H1 (cell line): ENCODE data around the gene MKLN1. TPM values are rescaled to one million over a fixed set of nuclear protein-coding genes. Genes with fewer than 3 reads are reported as not detected.

Experiments used
- CTCF ChIA-PET: fragments of 300-600 bp; sonication (Branson Sonifier 250); formaldehyde crosslinking; loops from one replicate; lab custom pipeline; 2021; ENCODE audit not compliant: partially characterized antibody; lab: Charles Lee
- POLR2A ChIA-PET: fragments of 300-600 bp; sonication (Branson Sonifier 250); formaldehyde crosslinking; loops from one replicate; lab custom pipeline; 2021; ENCODE audit warnings: inconsistent platforms; ENCODE audit not compliant: partially characterized antibody; lab: Charles Lee
- DNase-seq, 2 experiments: peaks; one replicate each; pipeline versions ENCODE4 v3.0.0 to v3.0.0-alpha.2; 2010 to 2022; ENCODE audit warnings: low spot score in 2 of 2, low read depth in 1 of 2, mixed read lengths in 1 of 2
- FAIRE-seq: peaks from 2 replicates; lab custom pipeline; 2011; peaks lifted over from hg19 to GRCh38; lab: Jason Lieb, UNC
- H2AFZ ChIP-seq: 2 replicates; pipeline ENCODE4 v1.8.1; 2012; ENCODE audit warnings: low read length, inconsistent platforms
- H2AK5ac ChIP-seq: 2 replicates; pipeline ENCODE4 v1.6.1; 2013; ENCODE audit warnings: low read depth, low read length
- H2BK120ac ChIP-seq: replicated peaks from 2 replicates; pipeline ENCODE3; 2013; ENCODE audit warnings: low read depth, low read length, inconsistent platforms
- H2BK12ac ChIP-seq: 2 replicates; pipeline ENCODE4 v1.6.1; 2013; ENCODE audit warnings: low read depth, low read length
- H2BK15ac ChIP-seq: 2 replicates; pipeline ENCODE4 v1.6.1; 2013; ENCODE audit warnings: low read length
- H2BK20ac ChIP-seq: 2 replicates; pipeline ENCODE4 v1.6.1; 2013; ENCODE audit warnings: low read length
- H2BK5ac ChIP-seq: 2 replicates; pipeline ENCODE4 v1.6.1; 2013; ENCODE audit warnings: low read depth, low read length
- H3K14ac ChIP-seq: 2 replicates; pipeline ENCODE4 v1.6.1; 2013; ENCODE audit warnings: inconsistent platforms; ENCODE audit not compliant: insufficient read length
- H3K18ac ChIP-seq: 2 replicates; pipeline ENCODE4 v1.6.1; 2013; ENCODE audit warnings: low read length; ENCODE audit errors: extremely low read depth
- H3K23ac ChIP-seq: 2 replicates; pipeline ENCODE4 v1.6.1; 2013; ENCODE audit warnings: inconsistent platforms; ENCODE audit not compliant: insufficient read length
- H3K23me2 ChIP-seq: 2 replicates; pipeline ENCODE4 v1.6.1; 2013; ENCODE audit warnings: low read depth, low read length
- H3K27ac ChIP-seq: 2 replicates; pipeline ENCODE4 v1.6.1; 2011; ENCODE audit warnings: low read depth, low read length, inconsistent platforms
- H3K27me3 ChIP-seq, 4 experiments: replicated peaks in 1 of 4; 1 replicate in 1 of 4; 2 replicates in 3 of 4; pipeline versions ENCODE4 v1.6.1 to v1.8.1; 2011 to 2013; ENCODE audit warnings: low read length in 3 of 4, mild to moderate bottlenecking in 3 of 4, inconsistent platforms in 2 of 4, mixed read lengths in 2 of 4, moderate library complexity in 1 of 4; ENCODE audit not compliant: control insufficient read depth in 3 of 4, insufficient read depth in 3 of 4; ENCODE audit errors: extremely low read depth in 1 of 4
- H3K36me3 ChIP-seq, 4 experiments: 2 replicates each; pipeline versions ENCODE4 v1.6.1 to v1.8.1; 2011 to 2013; ENCODE audit warnings: mild to moderate bottlenecking in 4 of 4, low read length in 3 of 4, moderate library complexity in 2 of 4, control low read depth in 1 of 4, inconsistent platforms in 1 of 4; ENCODE audit not compliant: insufficient read depth in 4 of 4, control insufficient read depth in 2 of 4
- H3K4ac ChIP-seq: replicated peaks from 2 replicates; pipeline ENCODE3; 2013; ENCODE audit warnings: low read length, low read depth, mixed read lengths, inconsistent platforms; ENCODE audit not compliant: insufficient read length
- H3K4me1 ChIP-seq, 4 experiments: replicated peaks in 1 of 4; 1 replicate in 1 of 4; 2 replicates in 3 of 4; pipeline versions ENCODE4 v1.6.1 to v1.8.1; 2011 to 2013; ENCODE audit warnings: low read length in 3 of 4, inconsistent platforms in 2 of 4, mixed read lengths in 1 of 4; ENCODE audit not compliant: insufficient read depth in 4 of 4, control insufficient read depth in 3 of 4
- H3K4me2 ChIP-seq, 2 experiments: 2 replicates each; pipeline versions ENCODE4 v1.6.1 to v1.8.1; 2011 to 2013; ENCODE audit warnings: low read depth in 2 of 2, low read length in 2 of 2, control low read depth in 1 of 2, inconsistent platforms in 1 of 2, mild to moderate bottlenecking in 1 of 2; ENCODE audit not compliant: insufficient read depth in 1 of 2
- H3K4me3 ChIP-seq, 4 experiments: fragments of 200-600, 300-600 bp in 1 of 4; sonication (generic), shearing (Covaris generic), sonication (Bioruptor Twin) in 1 of 4; 2 replicates each; pipeline versions ENCODE4 v1.5.1 to v1.8.1; 2011 to 2016; ENCODE audit warnings: low read length in 4 of 4, low read depth in 3 of 4, control low read depth in 2 of 4, inconsistent platforms in 2 of 4, mild to moderate bottlenecking in 2 of 4, mixed read lengths in 1 of 4, moderate library complexity in 1 of 4; ENCODE audit not compliant: insufficient read depth in 2 of 4; ENCODE audit errors: extremely low read depth in 1 of 4
- H3K56ac ChIP-seq: replicated peaks from 2 replicates; pipeline ENCODE3; 2013; ENCODE audit warnings: low read depth, mild to moderate bottlenecking, mixed read lengths, low read length, inconsistent platforms; ENCODE audit not compliant: insufficient read length
- H3K79me1 ChIP-seq: 2 replicates; pipeline ENCODE4 v1.6.1; 2013; ENCODE audit warnings: low read depth, low read length, control low read depth
- H3K79me2 ChIP-seq, 2 experiments: 2 replicates each; pipeline versions ENCODE4 v1.6.1 to v1.8.1; 2012 to 2013; ENCODE audit warnings: low read length in 2 of 2, mild to moderate bottlenecking in 2 of 2, inconsistent platforms in 1 of 2; ENCODE audit not compliant: insufficient read depth in 2 of 2, control insufficient read depth in 1 of 2
- H3K9ac ChIP-seq, 4 experiments: replicated peaks in 1 of 4; 1 replicate in 1 of 4; 2 replicates in 3 of 4; pipeline versions ENCODE4 v1.6.1 to v1.8.1; 2011 to 2013; ENCODE audit warnings: low read depth in 3 of 4, low read length in 3 of 4, control low read depth in 2 of 4, mild to moderate bottlenecking in 2 of 4, moderate library complexity in 2 of 4, inconsistent platforms in 1 of 4; ENCODE audit errors: extremely low read depth in 1 of 4
- H3K9me3 ChIP-seq, 2 experiments: 2 replicates each; pipeline versions ENCODE4 v1.6.1 to v1.8.1; 2012 to 2013; ENCODE audit warnings: mild to moderate bottlenecking in 2 of 2, moderate library complexity in 2 of 2, control low read depth in 1 of 2, inconsistent platforms in 1 of 2, low read depth in 1 of 2, low read length in 1 of 2, mixed read lengths in 1 of 2; ENCODE audit not compliant: insufficient read depth in 2 of 2
- H4K20me1 ChIP-seq, 2 experiments: replicated peaks in 1 of 2; 2 replicates each; pipeline versions ENCODE3 to v1.8.1; 2011 to 2013; ENCODE audit warnings: inconsistent platforms in 2 of 2, low read length in 2 of 2, mild to moderate bottlenecking in 1 of 2; ENCODE audit not compliant: insufficient read depth in 2 of 2, control insufficient read depth in 1 of 2
- H4K5ac ChIP-seq: 2 replicates; pipeline ENCODE4 v1.6.1; 2013; ENCODE audit warnings: low read length, low read depth, mixed read lengths, inconsistent platforms; ENCODE audit not compliant: insufficient read length
- H4K8ac ChIP-seq: 2 replicates; pipeline ENCODE4 v1.8.0; 2013; ENCODE audit warnings: mild to moderate bottlenecking, moderate library complexity, low read length, inconsistent platforms; ENCODE audit not compliant: insufficient read depth; ENCODE audit errors: extremely low read depth
- H4K91ac ChIP-seq: replicated peaks from 2 replicates; pipeline ENCODE3; 2013; ENCODE audit warnings: low read length, mixed read lengths, inconsistent platforms; ENCODE audit not compliant: insufficient read length
- ASH2L ChIP-seq: fragments of 200-600, 300-600 bp; sonication (generic); IDR thresholded peaks from one replicate; pipeline ENCODE4 v1.7.1; 2017; ENCODE audit warnings: low read length
- BACH1 ChIP-seq: IDR thresholded peaks from 2 replicates; pipeline ENCODE4 v1.6.1; 2012; ENCODE audit warnings: low read length, improper control_type of control experiment
- BCL11A ChIP-seq, 2 experiments: IDR thresholded peaks; one replicate each; pipeline ENCODE4 v1.6.1; 2011; ENCODE audit warnings: low read depth in 2 of 2, low read length in 2 of 2, mild to moderate bottlenecking in 2 of 2
- BRCA1 ChIP-seq: IDR thresholded peaks from 2 replicates; pipeline ENCODE4 v1.6.1; 2012; ENCODE audit warnings: low read depth, low read length, improper control_type of control experiment
- CHD1 ChIP-seq: IDR thresholded peaks from 2 replicates; pipeline ENCODE4 v1.6.1; 2012; ENCODE audit warnings: low read depth, low read length, improper control_type of control experiment
- EZH2 ChIP-seq: fragments of 200-600 bp; sonication (generic); IDR thresholded peaks from 2 replicates; pipeline ENCODE4 v1.7.1; 2012; ENCODE audit warnings: low read depth, mild to moderate bottlenecking, moderate library complexity, low read length, inconsistent platforms; ENCODE audit not compliant: severe bottlenecking
- KDM4A ChIP-seq: IDR thresholded peaks from one replicate; pipeline ENCODE4 v1.7.1; 2012; ENCODE audit warnings: low read depth, mild to moderate bottlenecking, moderate library complexity, low read length, inconsistent platforms; ENCODE audit not compliant: severe bottlenecking
- NANOG ChIP-seq: IDR thresholded peaks from 2 replicates; pipeline ENCODE4 v1.6.1; 2011; ENCODE audit warnings: low read length, low read depth, mild to moderate bottlenecking, inconsistent platforms; ENCODE audit not compliant: insufficient read depth, poor library complexity, severe bottlenecking
- NRF1 ChIP-seq: IDR thresholded peaks from 2 replicates; pipeline ENCODE4 v1.6.1; 2011; ENCODE audit warnings: mild to moderate bottlenecking, low read depth, low read length, improper control_type of control experiment
- RBBP5 ChIP-seq: IDR thresholded peaks from 2 replicates; pipeline ENCODE4 v1.7.1; 2012; ENCODE audit warnings: low read depth, mild to moderate bottlenecking, inconsistent platforms, low read length, moderate library complexity, borderline replicate concordance
- RNF2 ChIP-seq: fragments of 200-900, 300-1000 bp; sonication (generic); IDR thresholded peaks from 2 replicates; pipeline ENCODE4 v1.7.1; 2016; ENCODE audit warnings: borderline replicate concordance, low read depth, mild to moderate bottlenecking, antibody characterized with exemption, low read length; ENCODE audit not compliant: poor library complexity, severe bottlenecking; ENCODE audit errors: missing control alignments
- SAP30 ChIP-seq: fragments of 300-600 bp; sonication (generic); IDR thresholded peaks from 2 replicates; pipeline ENCODE4 v1.7.1; 2012; ENCODE audit warnings: low read length, moderate library complexity, mild to moderate bottlenecking, inconsistent platforms; ENCODE audit not compliant: insufficient read depth, insufficient replicate concordance
- SP4 ChIP-seq: IDR thresholded peaks from 2 replicates; pipeline ENCODE4 v1.6.1; 2012; ENCODE audit warnings: low read length, inconsistent platforms
- TEAD4 ChIP-seq: IDR thresholded peaks from 2 replicates; pipeline ENCODE4 v1.6.1; 2012; ENCODE audit warnings: low read depth, low read length, inconsistent platforms, mixed read lengths
- polyA plus RNA-seq, 7 experiments: library from polyadenylated mRNA; depleted of rRNA in 3 of 7; stranded (reverse) in 5 of 7; unstranded in 2 of 7; fragments of >200 nt in 5 of 7; fragments of 200-250 nt in 2 of 7; gene quantifications; 1 replicate in 5 of 7; 2 replicates in 1 of 7; 4 replicates in 1 of 7; pipeline versions ENCODE4 v1.2.1 to v1.2.3, GENCODE V29; 2011 to 2013; ENCODE audit warnings: missing spikeins in 2 of 7, mixed read lengths in 2 of 7
- total RNA-seq: library from RNA; stranded (reverse); fragmentation: NEBNext Ultra II Directional; extraction: Animal tissue kit (Norgen Biotek cat#: 25700); gene quantifications from 2 replicates; pipeline ENCODE4 v1.2.1, GENCODE V29; 2021
- TF ChIP-seq, protein P1 (sequence below): IDR thresholded peaks from 2 replicates; pipeline ENCODE4 v1.6.1; 2012; ENCODE audit warnings: inconsistent platforms

Gene MKLN1
- total and polyA plus RNA-seq, 2 of the 8 experiments (the other 6 are each of a cell fraction or from before 2014, with no cell fraction given) = 22.3 to 50.9 TPM

DNA sequence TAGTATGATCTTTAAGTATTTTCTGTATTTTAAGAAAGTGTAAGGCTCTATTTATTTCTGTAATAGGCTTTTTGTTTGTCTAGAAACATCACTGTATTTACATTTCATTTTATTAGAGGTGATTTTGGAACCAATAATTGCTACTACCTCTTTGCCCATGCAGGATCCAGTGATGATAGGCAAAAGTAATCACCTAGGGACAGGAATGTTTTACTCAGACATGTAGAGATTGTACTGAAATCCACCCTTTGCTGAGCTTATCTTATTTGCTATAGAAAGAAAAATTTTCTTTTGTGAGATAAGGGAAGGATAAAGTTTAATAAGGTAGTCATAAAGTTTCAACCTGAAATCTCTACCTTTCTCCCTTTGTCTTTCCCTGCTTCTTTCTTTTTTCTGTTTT, 73.5 kb downstream of the MKLN1 start:
- no peak overlapping the region for H3K14ac ChIP-seq
- no peak overlapping the region for H3K27ac ChIP-seq
- H3K27me3 ChIP-seq = no peaks in the 10 kb centered on the region
- ChIA-PET POLR2A (no interaction called here), CTCF (no interaction called here)
- no peak overlapping the region for H4K8ac ChIP-seq
- H4K5ac ChIP-seq = no peak overlapping the region
- no peak overlapping the region for H2BK15ac ChIP-seq
- no peaks in the 10 kb centered on the region for H3K23me2 ChIP-seq
- H3K4ac ChIP-seq = no peak overlapping the region
- peaks cover 0 to 9% of the 10 kb centered on the region in 2 experiments; a peak in 1 of 4 replicates for H3K9me3 ChIP-seq
- H3K4me2 ChIP-seq = no peak overlapping the region
- no peak overlapping the region for H3K18ac ChIP-seq
- peaks cover 0 to 23% (median 10%) of the 10 kb centered on the region in 4 experiments; a peak in 3 of 8 replicates for H3K36me3 ChIP-seq
- FAIRE-seq = no peak
- no peak overlapping the region for H2AK5ac ChIP-seq
- no peak overlapping the region for H2BK20ac ChIP-seq
- H3K56ac ChIP-seq = no peak overlapping the region
- TF ChIP-seq KDM4A (no peak), TEAD4 (no peak), EZH2 (no peak), CHD1 (no peak), RNF2 (no peak), NRF1 (no peak), BACH1 (no peak), RBBP5 (no peak), SAP30 (no peak), ASH2L (no peak), BRCA1 (no peak), NANOG (no peak), SP4 (no peak), BCL11A (IDR thresholded peaks at IDR 0.05; ENCODE audit: low read depth in 2 of 2, low read length in 2 of 2) (no peak)
- TF ChIP-seq, protein P1, sequence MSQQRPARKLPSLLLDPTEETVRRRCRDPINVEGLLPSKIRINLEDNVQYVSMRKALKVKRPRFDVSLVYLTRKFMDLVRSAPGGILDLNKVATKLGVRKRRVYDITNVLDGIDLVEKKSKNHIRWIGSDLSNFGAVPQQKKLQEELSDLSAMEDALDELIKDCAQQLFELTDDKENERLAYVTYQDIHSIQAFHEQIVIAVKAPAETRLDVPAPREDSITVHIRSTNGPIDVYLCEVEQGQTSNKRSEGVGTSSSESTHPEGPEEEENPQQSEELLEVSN = no peak
- no peak overlapping the region for H3K9ac ChIP-seq
- no peak for DNase-seq
- no peaks in the 10 kb centered on the region; a peak in 1 of 7 replicates for H3K4me1 ChIP-seq
- no peak overlapping the region for H3K4me3 ChIP-seq
- H3K23ac ChIP-seq = no peak overlapping the region
- peaks cover 0 to 10% of the 10 kb centered on the region in 2 experiments; a peak in 1 of 4 replicates for H3K79me2 ChIP-seq
- no peak overlapping the region for H4K91ac ChIP-seq
- H4K20me1 ChIP-seq = no peaks in the 10 kb centered on the region
- H2AFZ ChIP-seq = no peak overlapping the region
- no peak overlapping the region for H2BK12ac ChIP-seq
- H3K79me1 ChIP-seq = no peaks in the 10 kb centered on the region; the same call in 1 of the 2 replicates
- no peak overlapping the region for H2BK5ac ChIP-seq
- no peak overlapping the region for H2BK120ac ChIP-seq
